Ascending aorta (tissue), 2 donors: ENCODE data around the gene PBX3. TPM values are rescaled to one million over a fixed set of nuclear protein-coding genes. Genes with fewer than 3 reads are reported as not detected.

Experiments used
- DNase-seq, 2 donors: peaks; one replicate each; pipeline ENCODE4 v3.0.0-alpha.2; 2019; ENCODE audit warnings: low spot score in 2 of 2
- H3K27ac ChIP-seq, 2 donors: fragments of 200-600 bp; sonication (generic); one replicate each; pipeline ENCODE4 v1.5.1; 2016 to 2017; ENCODE audit warnings: mild to moderate bottlenecking in 1 of 2
- H3K27me3 ChIP-seq: fragments of 200-600 bp; sonication (generic); one replicate; pipeline ENCODE4 v1.5.1; 2017
- H3K36me3 ChIP-seq, 2 donors: fragments of 200-600 bp; sonication (generic); one replicate each; pipeline ENCODE4 v1.5.1; 2016
- H3K4me1 ChIP-seq, 2 donors: fragments of 200-600 bp; sonication (generic); one replicate each; pipeline ENCODE4 v1.5.1; 2016 to 2017; ENCODE audit warnings: mild to moderate bottlenecking in 1 of 2
- H3K4me3 ChIP-seq, 2 donors: fragments of 200-600 bp; sonication (generic); one replicate each; pipeline ENCODE4 v1.5.1; 2016 to 2017; ENCODE audit warnings: mild to moderate bottlenecking in 1 of 2
- H3K9me3 ChIP-seq, 2 donors: fragments of 200-600 bp; sonication (generic); one replicate each; pipeline ENCODE4 v1.5.1; 2016
- CTCF ChIP-seq, 3 experiments: fragments of 200-600 bp in 2 of 3; fragments of 450-650 bp in 1 of 3; sonication (generic) in 2 of 3; IDR thresholded peaks; one replicate each; pipeline ENCODE4 v1.5.1; 2016 to 2019; ENCODE audit warnings: antibody characterized with exemption in 3 of 3, mild to moderate bottlenecking in 1 of 3, moderate library complexity in 1 of 3
- intact Hi-C: fragments of 100-400 bp; cut with DNase I; formaldehyde crosslinking; loops from one replicate; pipeline ENCODE4 v1.15.1; 2023
- total RNA-seq: library from RNA; depleted of rRNA; stranded (reverse); fragments of >200 nt; gene quantifications from one replicate; pipeline ENCODE4 v1.1.0, GENCODE V29; 2016

Gene PBX3
- total RNA-seq, 1 donor from 2014 or later = 24.3 TPM

DNA sequence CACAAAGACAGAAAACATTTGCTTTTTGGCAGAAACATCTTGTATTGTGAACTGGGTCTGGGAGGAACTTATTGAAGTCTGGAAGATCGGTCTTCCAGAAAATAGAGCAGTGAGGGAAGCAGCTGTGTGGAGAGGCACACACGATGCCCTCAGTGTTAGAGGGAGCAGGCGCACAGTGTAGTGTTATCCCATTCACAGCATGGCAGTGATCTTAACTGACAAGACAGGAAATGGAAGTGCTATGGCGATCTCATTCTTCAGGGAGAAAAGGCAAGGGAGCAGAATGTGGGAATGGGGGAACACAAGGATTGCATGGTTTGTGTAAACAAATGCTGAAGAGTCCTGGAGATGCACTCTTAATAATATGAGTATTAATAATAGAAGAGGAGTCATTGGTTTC is 161.0 kb downstream of the PBX3 start:
- no peak overlapping the region for H3K27ac ChIP-seq
- H3K4me1 ChIP-seq = no peaks in the 10 kb centered on the region
- H3K9me3 ChIP-seq = no peaks in the 10 kb centered on the region
- TF ChIP-seq CTCF (IDR thresholded peaks at IDR 0.05) = no peak
- H3K27me3 ChIP-seq = no peaks in the 10 kb centered on the region
- no peaks in the 10 kb centered on the region for H3K36me3 ChIP-seq
- DNase-seq = no peak
- H3K4me3 ChIP-seq = no peak overlapping the region
- intact Hi-C loops = no loop called here

GRCh38 chr9:125908966-125909365 is 161.8 kb downstream of the PBX3 start:
- Histone ChIP-seq H3K9me3 (no peaks in the 10 kb centered on the region), H3K36me3 (no peaks in the 10 kb centered on the region), H3K27ac (no peak overlapping the region), H3K4me1 (no peaks in the 10 kb centered on the region), H3K4me3 (no peak overlapping the region), H3K27me3 (no peaks in the 10 kb centered on the region)
- intact Hi-C loops = no loop called here
- DNase-seq = no peak
- no peak for TF ChIP-seq CTCF (IDR thresholded peaks at IDR 0.05)

GRCh38 chr9:125909459-125909858 is 162.3 kb downstream of the PBX3 start:
- H3K4me1 ChIP-seq = no peaks in the 10 kb centered on the region
- no peak overlapping the region for H3K27ac ChIP-seq
- no peak for TF ChIP-seq CTCF (IDR thresholded peaks at IDR 0.05)

GRCh38 chr9:125910286-125910685 is 163.1 kb downstream of the PBX3 start:
- Histone ChIP-seq H3K9me3 (no peaks in the 10 kb centered on the region), H3K36me3 (no peaks in the 10 kb centered on the region), H3K27me3 (no peaks in the 10 kb centered on the region), H3K4me1 (no peaks in the 10 kb centered on the region), H3K4me3 (no peak overlapping the region), H3K27ac (no peak overlapping the region)
- TF ChIP-seq CTCF (IDR thresholded peaks at IDR 0.05) = no peak
- DNase-seq = no peak
- intact Hi-C loops = no loop called here

More at GRCh38 chr9:125909459-125909858, 162.3 kb downstream of the PBX3 start:
- H3K27me3 ChIP-seq = no peaks in the 10 kb centered on the region
- H3K36me3 ChIP-seq = no peaks in the 10 kb centered on the region
- intact Hi-C loops = no loop called here
- H3K4me3 ChIP-seq = no peak overlapping the region
- DNase-seq = no peak
- no peaks in the 10 kb centered on the region for H3K9me3 ChIP-seq

DNA sequence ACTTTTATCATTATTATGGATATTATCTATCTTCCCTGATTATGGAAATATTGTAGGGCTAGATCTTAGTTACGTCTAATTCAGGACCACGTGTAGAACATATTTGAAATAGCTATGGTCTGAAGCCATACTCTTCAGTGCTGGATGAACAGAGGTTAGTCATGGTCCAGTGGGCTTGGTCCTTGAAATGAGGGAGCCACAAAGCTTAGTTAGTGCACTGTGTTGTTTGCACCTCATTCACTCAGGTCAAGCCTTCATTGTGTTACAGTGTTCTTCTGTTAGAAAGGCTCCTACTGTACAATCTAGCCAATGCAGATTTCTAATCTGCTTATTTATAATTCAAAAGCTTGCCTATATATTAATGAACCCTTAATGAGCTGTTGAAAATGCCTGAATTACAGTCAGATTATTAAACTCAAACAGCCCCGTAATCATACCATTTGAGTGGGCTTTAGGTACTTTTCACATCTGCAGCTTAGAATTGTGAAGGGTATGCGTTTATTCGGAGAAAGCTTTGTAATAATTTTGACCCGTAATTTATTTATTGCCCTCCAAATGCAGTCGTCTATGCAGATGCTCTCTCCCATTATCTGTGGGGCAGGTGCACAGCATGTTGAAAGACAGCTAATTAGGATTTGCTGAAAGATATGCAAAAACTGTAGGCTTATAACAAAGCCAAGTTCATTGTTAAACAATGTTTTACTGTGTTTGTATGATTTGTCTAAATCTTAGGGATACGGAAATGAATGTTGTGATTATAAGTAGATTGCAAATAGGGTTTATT is 164.9 kb downstream of the PBX3 start:
- Histone ChIP-seq H3K4me1 (no peaks in the 10 kb centered on the region), H3K27ac (no peak overlapping the region), H3K9me3 (no peaks in the 10 kb centered on the region), H3K36me3 (peaks cover 0 to 3% of the 10 kb centered on the region in 2 donors), H3K4me3 (no peak overlapping the region), H3K27me3 (no peaks in the 10 kb centered on the region)
- no peak for DNase-seq
- no peak for TF ChIP-seq CTCF (IDR thresholded peaks at IDR 0.05)
- intact Hi-C loops = no loop called here
